ENCODE results near the gene GPBP1.

GPBP1 gene

GRCh38 chr5:57311921-57312735, 138.3 kb downstream of the GPBP1 start:
- peaks cover 2% of the 10 kb centered on the region for H3K36me3 Mint-ChIP-seq
- no peak overlapping the region for H3K27ac Mint-ChIP-seq
- no peaks in the 10 kb centered on the region for H3K27me3 Mint-ChIP-seq
- H3K9me3 Mint-ChIP-seq: no peaks in the 10 kb centered on the region
- no peak overlapping the region for H3K4me3 Mint-ChIP-seq
- no peaks in the 10 kb centered on the region for H3K4me1 Mint-ChIP-seq

- no peak overlapping the region for H3K27ac Mint-ChIP-seq
- H3K27me3 Mint-ChIP-seq: no peaks in the 10 kb centered on the region
- no peak overlapping the region for H3K4me3 Mint-ChIP-seq
- peaks cover under 1% of the 10 kb centered on the region for H3K36me3 Mint-ChIP-seq
- no peaks in the 10 kb centered on the region for H3K9me3 Mint-ChIP-seq
- H3K4me1 Mint-ChIP-seq: no peaks in the 10 kb centered on the region
Measured at GRCh38 chr5:57313716-57314115, 139.9 kb downstream of the GPBP1 start.
